ENCODE measurements around the gene TLCD5. TPM values are rescaled to one million over a fixed set of nuclear protein-coding genes. Genes with fewer than 3 reads are reported as not detected.

Gene TLCD5
- total RNA-seq, 4 donors from 2014 or later, result 1.4 to 3.1 (median 2.2) TPM

DNA sequence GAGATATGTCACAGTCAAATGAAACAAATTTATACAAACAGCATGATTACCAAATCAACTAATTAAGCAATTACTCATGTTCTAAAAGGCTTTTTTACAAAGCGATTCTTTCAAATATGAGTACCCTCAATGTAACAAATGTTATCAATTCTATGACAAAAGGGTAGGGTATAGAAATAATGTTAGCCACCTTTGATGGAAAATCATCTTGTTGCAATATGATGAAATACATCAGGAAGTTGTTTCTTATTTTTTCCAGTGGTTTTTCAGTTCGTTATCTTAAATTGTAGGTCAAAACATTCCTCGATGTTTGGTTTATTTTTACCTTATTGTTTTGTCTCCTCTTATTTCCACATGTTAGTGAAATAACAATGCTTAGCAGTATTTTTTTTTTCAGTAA, 17.6 kb downstream of the TLCD5 start:
- TF ChIP-seq, protein P1, sequence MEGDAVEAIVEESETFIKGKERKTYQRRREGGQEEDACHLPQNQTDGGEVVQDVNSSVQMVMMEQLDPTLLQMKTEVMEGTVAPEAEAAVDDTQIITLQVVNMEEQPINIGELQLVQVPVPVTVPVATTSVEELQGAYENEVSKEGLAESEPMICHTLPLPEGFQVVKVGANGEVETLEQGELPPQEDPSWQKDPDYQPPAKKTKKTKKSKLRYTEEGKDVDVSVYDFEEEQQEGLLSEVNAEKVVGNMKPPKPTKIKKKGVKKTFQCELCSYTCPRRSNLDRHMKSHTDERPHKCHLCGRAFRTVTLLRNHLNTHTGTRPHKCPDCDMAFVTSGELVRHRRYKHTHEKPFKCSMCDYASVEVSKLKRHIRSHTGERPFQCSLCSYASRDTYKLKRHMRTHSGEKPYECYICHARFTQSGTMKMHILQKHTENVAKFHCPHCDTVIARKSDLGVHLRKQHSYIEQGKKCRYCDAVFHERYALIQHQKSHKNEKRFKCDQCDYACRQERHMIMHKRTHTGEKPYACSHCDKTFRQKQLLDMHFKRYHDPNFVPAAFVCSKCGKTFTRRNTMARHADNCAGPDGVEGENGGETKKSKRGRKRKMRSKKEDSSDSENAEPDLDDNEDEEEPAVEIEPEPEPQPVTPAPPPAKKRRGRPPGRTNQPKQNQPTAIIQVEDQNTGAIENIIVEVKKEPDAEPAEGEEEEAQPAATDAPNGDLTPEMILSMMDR (IDR thresholded peaks at IDR 0.05), result no peak
- TF ChIP-seq POLR2A (IDR thresholded peaks at IDR 0.05), result no peak
- Histone ChIP-seq H3K27me3 (no peaks in the 10 kb centered on the region), H3K9me3 (no peaks in the 10 kb centered on the region), H3K4me1 (peaks cover 0 to 68% (median 9%) of the 10 kb centered on the region in 4 donors), H3K27ac (no peak overlapping the region), H3K36me3 (no peaks in the 10 kb centered on the region), H3K4me3 (no peak overlapping the region)
- no peak for DNase-seq

- Histone ChIP-seq H3K27ac (no peak overlapping the region), H3K36me3 (no peaks in the 10 kb centered on the region), H3K4me3 (no peak overlapping the region), H3K27me3 (no peaks in the 10 kb centered on the region), H3K9me3 (no peaks in the 10 kb centered on the region), H3K4me1 (peaks cover 0 to 70% (median 9%) of the 10 kb centered on the region in 4 donors)
- peak in 2 of 3 donors; percentile 49 to 53 for DNase-seq
- no peak for TF ChIP-seq POLR2A (IDR thresholded peaks at IDR 0.05)
- TF ChIP-seq, protein P1 (IDR thresholded peaks at IDR 0.05), result no peak
Observed at GRCh38 chr11:120343429-120343828, 18.3 kb downstream of the TLCD5 start.

DNA sequence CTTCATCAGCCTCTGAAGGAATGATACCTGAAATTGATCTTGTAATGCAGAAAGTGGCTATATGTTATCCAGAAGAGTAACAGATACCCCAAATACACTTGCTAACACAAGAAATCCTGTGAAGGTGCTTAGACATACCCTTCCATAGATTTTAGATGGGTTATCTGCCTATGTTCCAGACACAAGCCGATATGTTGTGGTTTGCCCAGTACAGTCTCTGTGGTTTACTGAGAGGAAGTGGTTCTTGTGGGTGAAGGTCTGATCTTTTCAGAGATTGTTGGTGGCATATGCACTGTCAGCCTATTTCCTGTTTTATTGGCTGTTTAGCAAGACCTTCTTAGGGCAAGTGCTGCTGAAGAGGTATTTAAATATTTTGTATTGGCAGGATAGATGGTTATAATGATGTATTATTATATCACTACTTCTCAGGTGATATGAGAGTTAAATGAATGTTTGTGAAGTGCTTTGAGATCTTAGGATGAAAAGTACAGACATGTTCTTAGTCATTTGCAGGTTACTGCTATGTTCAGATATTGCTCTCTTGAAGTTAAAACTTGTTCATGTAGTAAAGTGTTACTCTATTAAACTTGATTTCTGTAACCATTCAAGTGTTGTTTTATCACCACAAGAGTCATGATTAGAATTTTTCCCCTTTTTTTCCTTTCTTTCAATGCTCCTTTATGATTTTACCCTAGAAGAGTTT, 19.4 kb downstream of the TLCD5 start:
- Histone ChIP-seq H3K27ac (no peak overlapping the region), H3K27me3 (no peaks in the 10 kb centered on the region), H3K9me3 (no peaks in the 10 kb centered on the region), H3K4me1 (peaks cover 0 to 60% (median 9%) of the 10 kb centered on the region in 4 donors), H3K36me3 (no peaks in the 10 kb centered on the region), H3K4me3 (no peak overlapping the region)
- DNase-seq, result peak in 2 of 3 donors; percentile 43 to 62
- TF ChIP-seq, protein P1 (IDR thresholded peaks at IDR 0.05), result no peak
- TF ChIP-seq POLR2A (IDR thresholded peaks at IDR 0.05), result no peak

DNA sequence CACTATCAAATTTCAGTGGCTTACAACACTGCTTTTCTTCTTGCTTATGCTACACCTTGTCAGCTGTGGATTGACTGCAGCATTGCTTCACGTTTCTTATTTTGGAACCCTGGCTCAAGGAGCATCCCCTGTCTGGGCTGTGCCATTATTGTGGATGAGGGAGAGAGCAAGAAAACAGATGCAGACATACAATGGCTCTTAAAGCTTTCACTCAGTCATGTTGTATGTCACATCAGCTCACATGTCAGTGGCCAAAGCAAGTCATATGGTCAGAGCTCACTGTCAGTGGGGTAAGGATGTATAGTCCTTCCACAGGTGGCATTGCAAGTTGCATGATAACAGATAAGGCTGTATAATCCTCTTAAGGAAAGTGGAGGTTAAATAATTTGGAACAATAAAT, 21.1 kb downstream of the TLCD5 start:
- Histone ChIP-seq H3K27me3 (no peaks in the 10 kb centered on the region), H3K4me1 (peaks cover 0 to 42% (median 9%) of the 10 kb centered on the region in 4 donors), H3K27ac (no peak overlapping the region), H3K4me3 (no peak overlapping the region), H3K36me3 (no peaks in the 10 kb centered on the region), H3K9me3 (no peaks in the 10 kb centered on the region)
- DNase-seq, result no peak
- TF ChIP-seq, protein P1 (IDR thresholded peaks at IDR 0.05), result no peak
- no peak for TF ChIP-seq POLR2A (IDR thresholded peaks at IDR 0.05)

DNA sequence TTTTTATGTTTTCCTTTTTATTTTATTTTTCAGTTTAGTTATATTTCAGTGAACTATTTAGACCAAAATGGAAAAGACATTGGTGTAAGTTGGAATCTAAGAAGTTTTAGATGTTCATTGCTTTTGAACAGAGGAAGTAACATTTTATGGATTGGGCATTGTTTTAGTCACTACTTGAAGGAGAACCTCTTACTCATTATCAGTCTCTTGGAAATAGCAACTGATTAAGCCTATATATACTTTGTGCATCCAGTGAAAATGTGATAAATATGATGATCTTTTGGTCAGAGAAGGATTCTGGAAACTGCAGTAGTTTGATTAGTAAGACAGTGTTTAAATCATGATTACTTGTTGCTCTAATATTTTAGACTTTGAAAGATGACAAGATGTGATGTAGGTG, 25.5 kb downstream of the TLCD5 start:
- H3K9me3 ChIP-seq, result no peaks in the 10 kb centered on the region
- DNase-seq, result no peak
- H3K27me3 ChIP-seq, result no peaks in the 10 kb centered on the region
- H3K27ac ChIP-seq, result no peak overlapping the region
- H3K4me1 ChIP-seq, result peaks cover 0 to 36% (median 0%) of the 10 kb centered on the region in 4 donors
- TF ChIP-seq, protein P1 (IDR thresholded peaks at IDR 0.05), result no peak
- no peak for TF ChIP-seq POLR2A (IDR thresholded peaks at IDR 0.05)
- no peak overlapping the region for H3K4me3 ChIP-seq
- no peaks in the 10 kb centered on the region for H3K36me3 ChIP-seq
